ENCODE measurements around the gene DNAJB4. TPM values are rescaled to one million over a fixed set of nuclear protein-coding genes. Genes with fewer than 3 reads are reported as not detected.
A peak's percentile ranks its signal among the peaks of the same experiment; 100 is the strongest.
"Not testable (repeated sequence)": the region's sequence is repeated elsewhere in the genome, so short reads cannot be mapped to it uniquely, and the experiment has no call there.

DNAJB4 gene
- total and polyA plus RNA-seq, 2 experiments from 2014 or later, result 40.2 to 46.2 TPM

DNA sequence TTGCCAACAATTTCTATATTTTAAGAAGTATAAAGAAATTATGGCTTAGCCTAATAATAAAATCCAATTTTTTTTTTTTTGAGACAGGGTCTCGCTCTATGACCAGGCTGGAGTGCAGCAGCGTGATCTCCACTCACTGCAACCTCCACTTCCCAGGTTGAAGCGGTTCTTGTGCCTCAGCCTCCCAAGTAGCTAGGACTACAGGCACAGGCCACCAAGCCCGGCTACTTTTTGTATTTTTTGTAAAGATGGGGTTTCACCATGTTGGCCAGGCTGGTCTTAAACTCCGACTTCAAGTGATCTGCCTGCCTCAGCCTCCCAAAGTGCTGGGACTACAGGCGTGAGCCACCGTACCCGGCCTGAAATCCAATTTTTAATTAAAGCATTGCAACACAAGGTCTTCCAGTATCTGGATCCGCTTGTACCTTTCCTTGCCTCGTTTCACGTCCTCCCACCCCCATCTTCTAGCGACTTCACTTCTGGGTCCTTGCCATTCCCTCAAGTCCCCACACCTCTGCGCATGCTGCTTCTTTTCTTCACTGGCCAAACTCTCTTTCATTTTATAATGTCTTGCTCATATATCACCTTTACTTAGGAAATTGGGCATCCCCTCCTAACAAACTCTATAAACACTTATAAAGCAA, 28.2 kb upstream of the DNAJB4 start:
- H3K27ac ChIP-seq, result peak overlapping the region; percentile 99
- H3K36me3 ChIP-seq, result peaks cover 4% of the 10 kb centered on the region
- no peaks in the 10 kb centered on the region for H3K27me3 ChIP-seq
- peaks cover 24% of the 10 kb centered on the region for H3K4me1 ChIP-seq (ENCODE audit: low read depth)
- H3K9me3 ChIP-seq (ENCODE audit: low read depth), result no peaks in the 10 kb centered on the region
- no peak for DNase-seq (ENCODE audit: low read depth in 1 of 2, low spot score in 1 of 2)
- peak overlapping the region; percentile 83 for H3K4me3 ChIP-seq
- TF ChIP-seq, protein P1, sequence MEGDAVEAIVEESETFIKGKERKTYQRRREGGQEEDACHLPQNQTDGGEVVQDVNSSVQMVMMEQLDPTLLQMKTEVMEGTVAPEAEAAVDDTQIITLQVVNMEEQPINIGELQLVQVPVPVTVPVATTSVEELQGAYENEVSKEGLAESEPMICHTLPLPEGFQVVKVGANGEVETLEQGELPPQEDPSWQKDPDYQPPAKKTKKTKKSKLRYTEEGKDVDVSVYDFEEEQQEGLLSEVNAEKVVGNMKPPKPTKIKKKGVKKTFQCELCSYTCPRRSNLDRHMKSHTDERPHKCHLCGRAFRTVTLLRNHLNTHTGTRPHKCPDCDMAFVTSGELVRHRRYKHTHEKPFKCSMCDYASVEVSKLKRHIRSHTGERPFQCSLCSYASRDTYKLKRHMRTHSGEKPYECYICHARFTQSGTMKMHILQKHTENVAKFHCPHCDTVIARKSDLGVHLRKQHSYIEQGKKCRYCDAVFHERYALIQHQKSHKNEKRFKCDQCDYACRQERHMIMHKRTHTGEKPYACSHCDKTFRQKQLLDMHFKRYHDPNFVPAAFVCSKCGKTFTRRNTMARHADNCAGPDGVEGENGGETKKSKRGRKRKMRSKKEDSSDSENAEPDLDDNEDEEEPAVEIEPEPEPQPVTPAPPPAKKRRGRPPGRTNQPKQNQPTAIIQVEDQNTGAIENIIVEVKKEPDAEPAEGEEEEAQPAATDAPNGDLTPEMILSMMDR (IDR thresholded peaks at IDR 0.05; ENCODE audit: low read depth, low read length), result no peak

DNA sequence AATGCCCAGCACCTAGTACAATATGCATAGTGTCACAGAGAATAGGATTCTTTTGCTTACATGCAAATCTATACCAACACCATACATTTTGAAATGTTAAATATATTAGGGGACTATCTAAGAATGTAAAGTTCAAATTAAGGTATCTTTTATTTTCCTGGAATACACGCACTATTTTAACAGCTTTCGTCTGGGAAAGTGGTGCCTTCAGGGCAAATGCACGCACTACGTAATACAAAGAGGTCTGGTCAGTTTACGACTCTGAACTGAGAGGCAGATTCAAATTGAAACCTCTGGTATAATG, 26.8 kb upstream of the DNAJB4 start:
- Histone ChIP-seq H3K27me3 (no peaks in the 10 kb centered on the region), H3K4me1 (ENCODE audit: low read depth) (peaks cover 24% of the 10 kb centered on the region), H3K27ac (peak overlapping the region; percentile 99), H3K36me3 (peaks cover 4% of the 10 kb centered on the region), H3K4me3 (peak overlapping the region; percentile 83), H3K9me3 (ENCODE audit: low read depth) (no peaks in the 10 kb centered on the region)
- TF ChIP-seq, protein P1 (IDR thresholded peaks at IDR 0.05; ENCODE audit: low read depth, low read length), result no peak
- no peak for DNase-seq (ENCODE audit: low read depth in 1 of 2, low spot score in 1 of 2)

DNA sequence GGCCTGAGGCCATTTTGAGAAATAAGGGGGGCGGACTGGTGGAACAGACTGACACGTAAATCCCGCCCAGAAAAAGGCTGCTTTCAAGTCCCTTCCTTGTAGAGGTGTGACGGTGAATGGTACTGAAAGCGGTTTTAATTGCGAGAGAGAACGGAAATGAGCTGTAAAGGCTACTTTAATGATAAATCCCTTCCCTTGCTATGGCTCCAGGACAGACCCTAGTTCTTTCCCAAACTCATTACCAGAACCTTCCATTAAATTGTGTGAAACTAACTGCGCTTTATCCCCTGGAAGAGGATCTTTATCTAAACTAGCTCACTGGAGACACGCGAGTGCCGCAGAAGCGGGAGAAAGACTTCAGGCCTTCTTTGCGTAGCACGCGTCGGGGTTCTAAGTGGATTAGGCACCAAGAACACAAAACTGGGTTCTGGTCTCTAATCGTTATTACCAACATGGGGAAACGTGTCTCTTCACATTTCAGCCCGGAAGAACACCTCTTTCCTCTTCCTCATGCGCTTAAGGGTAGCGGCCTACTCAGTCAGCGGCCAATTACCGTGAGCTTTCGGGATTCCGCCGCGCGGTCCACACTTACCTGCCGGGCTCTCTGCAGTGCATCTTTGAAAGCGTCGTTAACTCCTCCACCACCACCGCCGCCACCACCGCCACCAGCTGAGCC, 26.3 kb upstream of the DNAJB4 start:
- H3K36me3 ChIP-seq, result peaks cover 4% of the 10 kb centered on the region
- no peaks in the 10 kb centered on the region for H3K9me3 ChIP-seq (ENCODE audit: low read depth)
- H3K27me3 ChIP-seq, result no peaks in the 10 kb centered on the region
- peak overlapping the region; percentile 99 for H3K27ac ChIP-seq
- peak overlapping the region; percentile 83 for H3K4me3 ChIP-seq
- peak; percentile 92 to 97 for DNase-seq (ENCODE audit: low read depth in 1 of 2, low spot score in 1 of 2)
- TF ChIP-seq, protein P1 (IDR thresholded peaks at IDR 0.05; ENCODE audit: low read depth, low read length), result no peak
- peaks cover 24% of the 10 kb centered on the region for H3K4me1 ChIP-seq (ENCODE audit: low read depth)

DNA sequence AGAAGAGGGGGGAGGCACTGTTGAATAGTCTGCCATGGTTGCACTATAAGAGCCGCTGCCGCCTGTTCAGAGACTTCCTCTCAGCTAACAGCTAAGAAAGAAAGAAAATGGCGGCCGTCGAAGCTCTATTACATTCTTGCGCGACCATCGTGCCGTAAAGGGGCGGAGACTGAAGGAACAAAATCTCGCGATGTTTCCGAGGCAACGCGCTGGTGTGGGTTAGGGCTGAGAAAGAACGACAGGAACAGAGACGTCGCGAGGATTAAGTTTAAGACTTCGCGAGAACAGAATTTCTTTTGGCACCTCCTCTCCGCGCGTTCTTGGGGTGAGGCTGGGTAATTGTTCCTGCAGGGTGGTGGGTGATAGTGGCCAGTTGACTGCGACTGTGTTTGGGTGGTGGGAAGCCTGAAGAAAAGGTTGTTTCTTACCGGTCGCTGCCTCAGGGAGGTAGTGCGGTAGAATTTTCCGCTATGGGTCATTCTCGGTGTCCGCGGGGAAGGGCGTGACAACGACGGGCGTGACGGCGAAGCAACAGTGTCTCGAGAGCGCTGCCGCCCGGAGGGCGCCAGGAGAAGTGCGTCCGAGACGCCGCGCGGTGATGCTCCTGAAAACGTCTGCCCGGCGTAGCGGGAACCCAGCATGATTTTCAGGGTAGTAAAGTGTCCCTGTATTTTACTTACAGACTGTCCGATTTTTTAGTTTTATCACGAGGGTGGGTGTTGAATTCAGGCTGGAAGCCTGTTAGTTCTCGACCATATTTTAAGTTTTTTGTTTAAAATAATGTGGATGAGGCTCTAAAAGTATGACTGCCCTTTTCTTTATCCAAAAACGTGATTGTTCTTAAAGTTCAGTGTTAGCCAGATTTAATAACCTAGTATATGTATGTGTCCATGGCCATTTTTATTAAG, 25.5 kb upstream of the DNAJB4 start, which contains the start of gene FUBP1:
Gene FUBP1 (minus strand): TSS at position 104 of the 908 bp plus-strand sequence. CDS start 68 bp downstream, at position 36.
- Histone ChIP-seq H3K4me3 (peak within 1 kb of the TSS; percentile 83), H3K36me3 (peaks cover 4% of the 10 kb centered on the region), H3K4me1 (ENCODE audit: low read depth) (peaks cover 29% of the 10 kb centered on the region), H3K27ac (peak within 1 kb of the TSS; percentile 99), H3K9me3 (ENCODE audit: low read depth) (no peaks in the 10 kb centered on the region), H3K27me3 (no peaks in the 10 kb centered on the region)
- TF ChIP-seq, protein P1 (IDR thresholded peaks at IDR 0.05; ENCODE audit: low read depth, low read length), result peak; percentile 73
- DNase-seq (ENCODE audit: low read depth in 1 of 2, low spot score in 1 of 2), result peak; percentile 99

DNA sequence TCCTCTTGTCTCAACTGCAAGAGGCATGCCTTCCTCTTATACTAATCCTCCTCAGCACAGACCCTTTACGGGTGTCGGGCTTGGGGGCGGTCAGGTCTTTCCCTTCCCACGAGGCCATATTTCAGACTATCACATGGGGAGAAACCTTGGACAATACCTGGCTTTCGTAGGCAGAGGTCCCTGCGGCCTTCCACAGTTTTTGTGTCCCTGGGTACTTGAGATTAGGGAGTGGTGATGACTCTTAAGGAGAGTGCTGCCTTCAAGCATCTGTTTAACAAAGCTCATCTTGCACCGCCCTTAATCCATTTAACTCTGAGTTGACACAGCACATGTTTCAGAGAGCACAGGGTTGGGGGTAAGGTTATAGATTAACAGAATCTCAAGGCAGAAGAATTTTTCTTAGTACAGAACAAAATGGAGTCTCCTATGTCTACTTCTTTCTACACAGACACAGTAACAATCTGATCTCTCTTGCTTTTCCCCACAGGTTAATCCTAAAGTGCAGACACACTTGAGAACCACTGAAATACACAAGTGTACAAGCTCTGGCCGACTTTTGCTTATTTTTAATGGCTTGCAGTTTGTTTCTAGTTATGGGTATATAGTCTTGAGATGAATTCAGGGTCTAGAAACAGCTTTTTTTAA, 21.3 kb upstream of the DNAJB4 start:
- not testable (repeated sequence) for H3K9me3 ChIP-seq (ENCODE audit: low read depth); H3K27me3 ChIP-seq; H3K4me3 ChIP-seq; DNase-seq (ENCODE audit: low read depth in 1 of 2, low spot score in 1 of 2); H3K36me3 ChIP-seq
- Histone ChIP-seq H3K27ac (peak overlapping the region; percentile 56), H3K4me1 (ENCODE audit: low read depth) (peaks cover 13% of the 10 kb centered on the region)

Data from cardiac muscle cell (in vitro differentiated cells and primary cell).